ENCODE measurements around the gene MED17. TPM values are rescaled to one million over a fixed set of nuclear protein-coding genes. Genes with fewer than 3 reads are reported as not detected.

MED17 gene
- total RNA-seq, 4 donors from 2014 or later: 18.9 to 27.8 (median 22.3) TPM

DNA sequence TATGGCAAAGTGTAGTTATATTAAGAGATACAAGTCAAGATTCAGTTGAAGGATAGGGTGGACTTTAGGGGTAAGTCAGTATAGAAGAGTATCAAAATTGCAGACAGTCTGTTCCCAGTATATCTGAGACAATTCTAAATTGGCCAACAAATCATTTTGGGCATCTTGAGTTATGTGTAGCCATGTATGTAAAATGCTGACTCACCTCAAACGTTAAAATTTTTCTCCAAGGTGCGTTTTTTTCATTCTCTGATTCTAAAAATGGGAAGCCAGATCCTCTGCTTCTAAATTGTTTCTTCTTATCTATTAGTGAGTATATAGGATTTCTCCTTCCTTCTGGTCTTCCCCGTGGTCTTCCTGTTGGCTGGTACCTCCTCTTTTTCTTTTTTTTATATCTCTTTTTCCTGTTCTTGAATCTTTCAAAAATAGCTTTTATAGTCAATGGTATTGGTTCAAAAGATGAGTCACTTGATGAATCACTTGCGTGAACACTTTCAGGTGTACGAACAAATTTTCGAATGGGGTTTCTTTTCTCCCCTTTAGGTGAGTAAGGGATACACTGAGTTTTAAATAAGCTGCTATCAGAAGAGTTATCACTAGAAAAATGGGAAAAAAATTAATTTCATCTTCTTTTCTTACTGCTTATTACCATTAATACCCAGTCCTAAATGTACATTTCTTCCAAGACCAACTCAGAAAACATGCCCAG is 46.0 kb upstream of the MED17 start:
- peaks cover 38 to 68% (median 55%) of the 10 kb centered on the region in 4 donors for H3K4me1 ChIP-seq
- H3K36me3 ChIP-seq: peaks cover 28 to 63% (median 48%) of the 10 kb centered on the region in 4 donors

DNA sequence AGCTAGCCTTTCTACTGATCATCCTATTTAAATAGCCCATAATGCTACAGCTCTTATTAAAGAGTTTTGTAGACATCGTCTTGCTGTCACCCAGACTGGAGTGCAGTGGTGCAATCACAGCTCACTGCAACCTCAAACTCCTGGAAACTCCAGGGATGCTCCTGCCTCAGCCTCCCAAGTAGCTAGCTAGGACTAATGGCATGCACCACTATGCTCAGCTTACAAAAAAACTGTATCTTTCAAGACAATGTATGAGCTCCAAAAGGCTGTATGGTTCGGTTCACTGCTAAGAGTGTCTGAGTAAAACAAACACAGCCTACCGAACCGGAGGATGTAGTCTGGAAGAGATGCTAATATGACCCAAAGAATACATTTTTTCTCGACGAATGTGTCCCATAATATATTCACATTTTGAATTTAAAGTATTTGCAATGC is 45.4 kb upstream of the MED17 start:
- Histone ChIP-seq H3K36me3 (peaks cover 33 to 61% (median 49%) of the 10 kb centered on the region in 4 donors), H3K27ac (replicated peaks in 1 of 4) (no peak overlapping the region), H3K9me3 (no peaks in the 10 kb centered on the region), H3K4me3 (peak overlapping the region in 2 of 4 donors; percentile 84 to 88), H3K4me1 (peaks cover 38 to 74% (median 61%) of the 10 kb centered on the region in 4 donors), H3K27me3 (no peaks in the 10 kb centered on the region)
- 81% methylated on average over 6 of the region's 6 CpGs for WGBS
- intact Hi-C loops (cut with DNase I): no loop called here
- no peak for DNase-seq (ENCODE audit: extremely low spot score)
- TF ChIP-seq POLR2AphosphoS5 (IDR thresholded peaks at IDR 0.05) (no peak), EP300 (IDR thresholded peaks at IDR 0.05) (no peak), POLR2A (IDR thresholded peaks at IDR 0.05; ENCODE audit: low read depth) (no peak)
- TF ChIP-seq, protein P1, sequence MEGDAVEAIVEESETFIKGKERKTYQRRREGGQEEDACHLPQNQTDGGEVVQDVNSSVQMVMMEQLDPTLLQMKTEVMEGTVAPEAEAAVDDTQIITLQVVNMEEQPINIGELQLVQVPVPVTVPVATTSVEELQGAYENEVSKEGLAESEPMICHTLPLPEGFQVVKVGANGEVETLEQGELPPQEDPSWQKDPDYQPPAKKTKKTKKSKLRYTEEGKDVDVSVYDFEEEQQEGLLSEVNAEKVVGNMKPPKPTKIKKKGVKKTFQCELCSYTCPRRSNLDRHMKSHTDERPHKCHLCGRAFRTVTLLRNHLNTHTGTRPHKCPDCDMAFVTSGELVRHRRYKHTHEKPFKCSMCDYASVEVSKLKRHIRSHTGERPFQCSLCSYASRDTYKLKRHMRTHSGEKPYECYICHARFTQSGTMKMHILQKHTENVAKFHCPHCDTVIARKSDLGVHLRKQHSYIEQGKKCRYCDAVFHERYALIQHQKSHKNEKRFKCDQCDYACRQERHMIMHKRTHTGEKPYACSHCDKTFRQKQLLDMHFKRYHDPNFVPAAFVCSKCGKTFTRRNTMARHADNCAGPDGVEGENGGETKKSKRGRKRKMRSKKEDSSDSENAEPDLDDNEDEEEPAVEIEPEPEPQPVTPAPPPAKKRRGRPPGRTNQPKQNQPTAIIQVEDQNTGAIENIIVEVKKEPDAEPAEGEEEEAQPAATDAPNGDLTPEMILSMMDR (IDR thresholded peaks at IDR 0.05): no peak

More for the DNA sequence above, 46.0 kb upstream of the MED17 start:
- TF ChIP-seq POLR2AphosphoS5 (IDR thresholded peaks at IDR 0.05) (no peak), EP300 (IDR thresholded peaks at IDR 0.05) (no peak), POLR2A (IDR thresholded peaks at IDR 0.05; ENCODE audit: low read depth) (no peak)
- TF ChIP-seq, protein P1 (IDR thresholded peaks at IDR 0.05): no peak
- Histone ChIP-seq H3K27me3 (no peaks in the 10 kb centered on the region), H3K4me3 (no peak overlapping the region), H3K27ac (replicated peaks in 1 of 4) (no peak overlapping the region), H3K9me3 (no peaks in the 10 kb centered on the region)
- WGBS: 72% methylated on average over 6 of the region's 6 CpGs
- no peak for DNase-seq (ENCODE audit: extremely low spot score)
- intact Hi-C loops (cut with DNase I): no loop called here

DNA sequence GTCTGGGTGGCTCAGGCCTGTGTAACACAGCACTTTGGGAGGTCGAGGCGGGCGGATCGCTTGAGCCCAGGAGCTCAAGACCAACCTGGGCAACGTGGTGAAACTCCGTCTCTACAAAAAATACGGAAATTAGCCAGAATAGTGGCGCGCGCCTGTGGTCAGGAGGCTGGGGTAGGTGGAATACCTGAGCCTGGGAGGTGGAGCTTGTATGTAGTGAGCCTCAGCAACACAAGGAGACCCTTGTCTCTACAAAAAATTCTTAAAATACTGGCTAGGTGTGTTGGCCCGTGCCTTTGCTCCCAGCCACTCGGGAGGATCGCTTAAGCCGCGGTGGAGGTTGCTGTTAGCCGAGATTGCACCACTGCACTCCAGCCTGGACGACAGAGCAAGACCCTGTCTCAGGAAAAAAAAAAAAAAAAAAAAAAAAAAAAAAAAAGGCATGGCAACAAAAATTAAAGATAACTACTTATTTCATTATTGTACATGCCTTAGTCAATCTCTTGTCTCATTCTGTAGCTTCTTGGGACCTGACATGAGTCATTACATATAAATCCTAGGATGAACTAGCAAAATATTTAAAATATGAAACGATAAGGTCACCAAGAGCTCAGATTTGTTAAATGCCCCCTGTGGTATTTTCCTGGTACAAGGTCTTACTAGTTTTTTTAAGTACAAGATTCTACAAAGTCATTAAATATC is 43.9 kb upstream of the MED17 start:
- peaks cover 24 to 48% (median 37%) of the 10 kb centered on the region in 4 donors for H3K36me3 ChIP-seq
- 13% methylated on average over 18 of the region's 18 CpGs for WGBS
- no peaks in the 10 kb centered on the region for H3K27me3 ChIP-seq
- no peak for TF ChIP-seq POLR2A (IDR thresholded peaks at IDR 0.05; ENCODE audit: low read depth)
- TF ChIP-seq EP300 (IDR thresholded peaks at IDR 0.05): no peak
- TF ChIP-seq, protein P1 (IDR thresholded peaks at IDR 0.05): no peak
- TF ChIP-seq POLR2AphosphoS5 (IDR thresholded peaks at IDR 0.05): no peak
- peak overlapping the region; percentile 88 to 95 (median 94) for H3K27ac ChIP-seq (replicated peaks in 1 of 4)
- no peak for DNase-seq (ENCODE audit: extremely low spot score)
- peak overlapping the region; percentile 70 to 88 (median 80) for H3K4me3 ChIP-seq
- peaks cover 38 to 70% (median 67%) of the 10 kb centered on the region in 4 donors for H3K4me1 ChIP-seq
- H3K9me3 ChIP-seq: no peaks in the 10 kb centered on the region
- intact Hi-C loops (cut with DNase I): loop anchor here (2.0 kb wide), 1 partner anchor 45 kb away; the partner anchor contains the start of gene MED17

GRCh38 chr11:93740730-93741093 is 43.4 kb upstream of the MED17 start:
- Histone ChIP-seq H3K27ac (replicated peaks in 1 of 4) (peak overlapping the region; percentile 88 to 95 (median 94)), H3K4me3 (peak overlapping the region; percentile 70 to 88 (median 80)), H3K36me3 (peaks cover 19 to 43% (median 32%) of the 10 kb centered on the region in 4 donors), H3K4me1 (peaks cover 38 to 71% (median 68%) of the 10 kb centered on the region in 4 donors), H3K9me3 (no peaks in the 10 kb centered on the region), H3K27me3 (no peaks in the 10 kb centered on the region)
- no peak for DNase-seq (ENCODE audit: extremely low spot score)
- WGBS: 0% methylated on average over 11 of the region's 20 CpGs
- intact Hi-C loops (cut with DNase I): loop anchor here (2.0 kb wide), 1 partner anchor 44 kb away; the partner anchor contains the start of gene MED17
- TF ChIP-seq, protein P1 (IDR thresholded peaks at IDR 0.05): no peak
- TF ChIP-seq EP300 (IDR thresholded peaks at IDR 0.05) (no peak), POLR2AphosphoS5 (IDR thresholded peaks at IDR 0.05) (no peak), POLR2A (IDR thresholded peaks at IDR 0.05; ENCODE audit: low read depth) (no peak)
